Activated CD8-positive, alpha-beta T cell treated with anti-CD3 and anti-CD28 coated beads for 36 hours (primary cell): ENCODE measurements around the gene ETS1. TPM values are rescaled to one million over a fixed set of nuclear protein-coding genes. Genes with fewer than 3 reads are reported as not detected.

ENCODE experiments used
- ATAC-seq: fragments of 200-7000 bp; cut with Tn5 transposase; one replicate; pipeline ENCODE4 v1.10.0; 2021; ENCODE audit warnings: mild to moderate bottlenecking, moderate library complexity
- CTCF ChIA-PET: fragments of 350-600 bp; sonication (Branson Sonifier 250); formaldehyde crosslinking; loops from one replicate; lab custom pipeline; 2021; ENCODE audit warnings: antibody characterized with exemption; lab: Charles Lee
- POLR2A ChIA-PET: fragments of 350-600 bp; sonication (Branson Sonifier 250); formaldehyde crosslinking; loops from one replicate; lab custom pipeline; 2021; ENCODE audit warnings: antibody characterized with exemption; lab: Charles Lee
- DNase-seq: peaks from one replicate; pipeline ENCODE4 v3.0.0-alpha.2; 2020
- H3K27ac Mint-ChIP-seq: one replicate; pipeline ENCODE4 v1.8.0; 2021; ENCODE audit warnings: mild to moderate bottlenecking, mixed read lengths
- H3K27me3 Mint-ChIP-seq: one replicate; pipeline ENCODE4 v1.8.0; 2021; ENCODE audit warnings: mixed read lengths
- H3K36me3 Mint-ChIP-seq: one replicate; pipeline ENCODE4 v1.8.0; 2021; ENCODE audit warnings: low read depth, mixed read lengths
- H3K4me1 Mint-ChIP-seq: one replicate; pipeline ENCODE4 v1.8.0; 2021; ENCODE audit warnings: low read depth, mixed read lengths
- H3K4me3 Mint-ChIP-seq: one replicate; pipeline ENCODE4 v1.8.0; 2021; ENCODE audit warnings: mild to moderate bottlenecking, moderate library complexity, mixed read lengths
- H3K9me3 Mint-ChIP-seq: one replicate; pipeline ENCODE4 v1.8.0; 2021; ENCODE audit warnings: mixed read lengths
- CTCF ChIP-seq: fragments of 200-600 bp; IDR thresholded peaks from one replicate; pipeline ENCODE4 v1.8.0; 2022; ENCODE audit warnings: antibody characterized with exemption, mild to moderate bottlenecking
- intact Hi-C: fragments of 100-400 bp; cut with micrococcal nuclease; formaldehyde crosslinking; loops from one replicate; pipeline ENCODE4 v1.10.0; 2022
- total RNA-seq, 2 experiments: library from RNA; stranded (reverse); gene quantifications; one replicate each; pipeline ENCODE4 v1.2.3, GENCODE V29; 2021

Gene ETS1
- total RNA-seq, 2 experiments from 2014 or later, result 527 to 532 TPM

GRCh38 chr11:128551611-128552335 lies 35.6 kb downstream of the ETS1 start:
- H3K27me3 Mint-ChIP-seq, result no peaks in the 10 kb centered on the region
- ChIA-PET POLR2A (interaction anchor here (1.0 to 3.1 kb wide), 12 partner anchors 10 to 87 kb away, joined by 3 to 10 read pairs (median 4); no protein-coding TSS in a partner anchor), CTCF (interaction anchor here (1.0 to 4.0 kb wide), 8 partner anchors 8 to 279 kb away, joined by 3 to 22 read pairs (median 6); no protein-coding TSS in a partner anchor)
- peak; percentile 82 for ATAC-seq
- H3K36me3 Mint-ChIP-seq, result peaks cover 2% of the 10 kb centered on the region
- H3K4me3 Mint-ChIP-seq, result peak overlapping the region; percentile 31
- peak; percentile 70 for DNase-seq
- intact Hi-C loops, result loop anchor here (2.0 kb wide), 2 partner anchors 27 to 29 kb away; no protein-coding TSS in a partner anchor
- no peaks in the 10 kb centered on the region for H3K9me3 Mint-ChIP-seq
- TF ChIP-seq CTCF, result no peak
- H3K27ac Mint-ChIP-seq, result peak overlapping the region; percentile 89
- peaks cover 71% of the 10 kb centered on the region for H3K4me1 Mint-ChIP-seq

- Mint-ChIP-seq H3K4me1 (peaks cover 73% of the 10 kb centered on the region), H3K9me3 (no peaks in the 10 kb centered on the region), H3K27ac (peak overlapping the region; percentile 89), H3K4me3 (no peak overlapping the region), H3K27me3 (no peaks in the 10 kb centered on the region), H3K36me3 (peaks cover 2% of the 10 kb centered on the region)
- ATAC-seq, result peak; percentile 15
- POLR2A ChIA-PET, result interaction anchor here (1.1 to 2.7 kb wide), 4 partner anchors 15 to 31 kb away, joined by 4 to 18 read pairs (median 10); no protein-coding TSS in a partner anchor
- CTCF ChIA-PET, result interaction anchor here (1.0 kb wide), 1 partner anchor 73 kb away, joined by 4 read pairs; no protein-coding TSS in a partner anchor
- intact Hi-C loops, result loop anchor here (2.0 kb wide), 2 partner anchors 26 to 30 kb away; no protein-coding TSS in a partner anchor
- DNase-seq, result peak; percentile 33
- no peak for TF ChIP-seq CTCF
Observed at GRCh38 chr11:128551058-128551457, 36.3 kb downstream of the ETS1 start.

- Mint-ChIP-seq H3K9me3 (no peaks in the 10 kb centered on the region), H3K27me3 (no peaks in the 10 kb centered on the region), H3K4me3 (no peak overlapping the region), H3K27ac (peak overlapping the region; percentile 89), H3K36me3 (peaks cover 2% of the 10 kb centered on the region), H3K4me1 (peaks cover 80% of the 10 kb centered on the region)
- ChIA-PET CTCF (interaction anchor here (0.7 to 1.1 kb wide), 5 partner anchors 15 to 74 kb away, joined by 3 to 5 read pairs (median 4); no protein-coding TSS in a partner anchor), POLR2A (interaction anchor here (0.7 to 3.1 kb wide), 6 partner anchors 15 to 33 kb away, joined by 3 to 18 read pairs (median 9); no protein-coding TSS in a partner anchor)
- no peak for ATAC-seq
- peak; percentile 18 for DNase-seq
- TF ChIP-seq CTCF, result no peak
- intact Hi-C loops, result loop anchor here (2.0 kb wide), 2 partner anchors 26 to 30 kb away; no protein-coding TSS in a partner anchor
Observed at GRCh38 chr11:128550261-128550821, 37.0 kb downstream of the ETS1 start.

GRCh38 chr11:128549256-128549944 lies 38.0 kb downstream of the ETS1 start:
- TF ChIP-seq CTCF, result no peak
- ATAC-seq (no peak), DNase-seq (no peak)
- Mint-ChIP-seq H3K27ac (peak overlapping the region; percentile 90), H3K4me1 (peaks cover 86% of the 10 kb centered on the region), H3K4me3 (peak overlapping the region; percentile 74), H3K9me3 (no peaks in the 10 kb centered on the region), H3K27me3 (no peaks in the 10 kb centered on the region), H3K36me3 (peaks cover 2% of the 10 kb centered on the region)
- POLR2A ChIA-PET, result interaction anchor here (0.6 to 3.1 kb wide), 8 partner anchors 21 to 81 kb away, joined by 3 to 18 read pairs (median 6); no protein-coding TSS in a partner anchor
- CTCF ChIA-PET, result interaction anchor here (0.9 to 4.5 kb wide), 5 partner anchors 23 to 39 kb away, joined by 4 to 19 read pairs (median 5); no protein-coding TSS in a partner anchor
- intact Hi-C loops, result no loop called here
